GM21786 (cell line): Measurements from ENCODE around the gene ANKIB1.
"Not testable (repeated sequence)": the region's sequence is repeated elsewhere in the genome, so short reads cannot be mapped to it uniquely, and the experiment has no call there.

ENCODE experiments used
- ATAC-seq: cut with Tn5 transposase; IDR thresholded peaks from one replicate; pipeline ENCODE4 v1.9.1; 2021; ENCODE audit not compliant: unreplicated experiment

Gene ANKIB1

DNA sequence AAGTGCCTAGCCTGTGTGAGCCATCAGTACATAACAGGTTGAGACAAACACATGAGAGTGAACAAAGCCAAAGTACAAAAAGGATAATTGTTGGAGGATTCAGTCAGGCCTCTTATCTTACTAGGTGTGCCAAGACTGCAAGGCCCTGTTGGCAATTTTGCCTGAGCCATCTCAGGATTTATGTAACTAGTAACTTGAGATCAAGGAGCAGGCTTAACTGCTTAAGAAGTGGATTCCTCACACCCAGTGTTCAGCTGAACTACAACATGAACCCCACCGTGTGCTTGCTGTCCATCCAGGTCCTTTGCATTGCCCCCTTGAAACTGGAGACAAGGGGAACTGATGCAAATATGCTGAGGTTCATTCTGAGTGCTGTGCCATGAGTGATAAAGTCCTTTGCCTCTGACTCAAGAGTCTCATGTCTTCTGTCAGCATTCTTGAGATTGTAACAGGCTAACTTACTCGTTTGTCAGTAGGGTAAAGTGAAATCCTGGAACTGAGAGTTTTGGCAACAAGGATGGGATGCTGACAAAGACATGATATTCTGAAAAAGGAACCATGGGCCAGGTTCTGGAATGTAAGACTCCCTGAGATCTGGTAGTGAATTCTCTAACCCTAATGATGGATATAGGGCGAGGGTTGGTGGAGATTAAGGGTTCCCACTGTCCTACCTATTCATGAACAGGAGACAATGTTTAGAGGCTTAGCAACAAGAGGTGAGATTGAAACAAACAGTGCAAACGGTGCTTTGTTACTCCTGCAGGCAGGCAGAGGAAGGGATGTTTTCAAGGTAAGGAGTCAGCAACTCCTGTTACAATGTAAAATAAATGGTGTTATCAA, 157.4 kb downstream of the ANKIB1 start:
- no peak for ATAC-seq

DNA sequence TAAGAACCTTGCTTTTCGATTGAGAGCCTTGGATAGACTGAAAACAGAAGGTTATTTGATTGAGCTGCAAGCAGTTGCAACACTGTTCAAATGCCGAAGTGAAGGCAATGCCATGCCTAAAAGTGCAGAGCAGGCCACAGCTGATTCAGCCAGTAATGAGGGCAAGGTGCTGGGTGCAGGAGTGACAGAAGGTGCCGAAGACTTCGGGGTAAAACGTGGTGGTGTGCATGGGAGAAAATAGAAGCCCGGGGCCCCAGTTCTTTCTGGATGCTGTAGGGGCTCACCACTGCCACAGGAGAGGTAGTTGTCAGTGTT, 157.9 kb downstream of the ANKIB1 start:
- ATAC-seq = no peak

DNA sequence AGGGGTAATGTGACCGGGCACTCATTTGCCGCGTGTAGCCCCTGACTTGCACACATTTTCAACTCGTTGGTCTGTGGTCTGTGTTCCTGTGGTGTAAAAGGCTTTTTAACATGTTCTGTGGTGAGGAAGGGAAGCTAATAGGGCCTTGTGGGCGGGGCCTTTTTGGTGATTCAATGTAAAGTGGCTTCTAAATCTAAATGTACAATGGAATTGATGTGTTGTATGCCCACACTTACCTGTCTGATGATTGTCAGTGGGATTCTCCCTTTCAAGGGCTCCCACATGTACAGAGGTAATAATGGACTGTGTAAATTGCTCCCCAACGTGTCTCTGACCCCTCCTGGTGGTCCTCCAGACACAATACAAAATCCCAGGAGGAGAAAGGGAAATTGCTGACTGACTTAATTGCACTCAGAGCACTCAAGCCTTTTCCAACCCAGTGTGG, 158.4 kb downstream of the ANKIB1 start:
- ATAC-seq = no peak

DNA sequence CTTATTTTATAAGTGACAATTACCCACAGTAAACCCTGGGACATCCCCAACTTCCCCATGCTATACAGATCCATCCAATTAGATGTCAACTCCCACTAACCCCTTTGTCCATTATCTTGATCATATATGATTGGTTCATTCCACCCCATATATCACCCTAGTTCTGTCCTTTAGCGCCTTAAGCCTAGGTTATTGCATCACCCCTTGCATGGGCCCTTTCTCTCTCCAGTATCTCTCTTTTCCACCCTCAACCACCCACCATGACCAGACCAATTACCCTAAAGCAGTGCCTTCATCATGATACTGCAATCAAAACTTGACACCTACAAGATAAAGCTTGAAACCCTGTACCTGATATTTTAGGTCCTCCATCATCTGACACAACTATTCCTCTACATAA, 163.6 kb downstream of the ANKIB1 start:
- no peak for ATAC-seq

DNA sequence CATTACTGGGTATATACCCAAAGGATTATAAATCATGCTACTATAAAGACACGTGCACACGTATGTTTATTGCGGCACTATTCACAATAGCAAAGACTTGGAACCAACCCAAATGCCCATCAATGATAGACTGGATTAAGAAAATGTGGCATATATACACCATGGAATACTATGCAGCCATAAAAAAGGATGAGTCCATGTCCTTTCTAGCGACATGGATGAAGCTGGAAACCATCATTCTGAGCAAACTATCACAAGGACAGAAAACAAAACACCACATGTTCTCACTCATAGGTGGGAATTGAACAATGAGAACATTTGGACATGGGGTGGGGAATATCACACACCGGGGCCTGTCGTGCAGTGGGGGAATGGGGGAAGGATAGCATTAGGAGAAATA, 164.4 kb downstream of the ANKIB1 start:
- not testable (repeated sequence) for ATAC-seq

DNA sequence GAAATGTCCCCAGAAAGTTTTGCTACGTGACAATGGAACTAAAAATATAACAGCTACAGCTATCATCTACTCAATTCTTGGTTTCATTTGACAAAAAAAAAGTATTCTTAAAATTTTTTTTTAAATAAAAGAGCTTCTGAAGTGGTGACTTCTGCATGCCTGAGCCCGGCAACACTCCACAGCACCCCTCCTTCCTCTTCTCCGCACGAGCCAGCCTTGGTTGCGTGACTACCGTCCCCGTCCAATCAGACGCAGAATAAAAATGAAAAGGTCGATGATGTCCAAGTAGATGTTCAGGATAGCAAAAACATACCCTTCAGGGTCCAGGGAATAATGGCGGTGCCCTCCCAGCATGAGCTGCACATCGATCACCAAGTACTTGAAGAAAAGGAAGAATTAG, 167.0 kb downstream of the ANKIB1 start:
- no peak for ATAC-seq

DNA sequence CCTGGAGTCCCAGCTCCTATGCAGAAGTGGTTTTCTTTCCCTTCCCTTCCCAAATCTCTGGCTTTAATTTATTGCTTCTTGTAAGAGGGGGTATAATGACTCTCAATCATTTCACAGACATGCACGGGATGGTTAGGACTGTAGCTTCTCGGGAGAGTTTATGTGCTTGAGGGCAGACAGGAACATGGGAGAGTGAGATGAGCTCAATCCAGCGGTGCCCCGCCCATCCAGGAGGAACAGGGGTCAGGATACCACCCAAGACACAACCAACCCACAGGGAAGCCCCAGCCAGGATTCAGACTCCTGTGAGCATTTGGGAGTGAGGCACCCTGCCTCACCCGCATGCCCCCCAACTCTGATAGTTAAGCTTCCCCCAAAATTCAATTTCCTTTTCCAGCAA, 167.8 kb downstream of the ANKIB1 start:
- ATAC-seq = no peak

DNA sequence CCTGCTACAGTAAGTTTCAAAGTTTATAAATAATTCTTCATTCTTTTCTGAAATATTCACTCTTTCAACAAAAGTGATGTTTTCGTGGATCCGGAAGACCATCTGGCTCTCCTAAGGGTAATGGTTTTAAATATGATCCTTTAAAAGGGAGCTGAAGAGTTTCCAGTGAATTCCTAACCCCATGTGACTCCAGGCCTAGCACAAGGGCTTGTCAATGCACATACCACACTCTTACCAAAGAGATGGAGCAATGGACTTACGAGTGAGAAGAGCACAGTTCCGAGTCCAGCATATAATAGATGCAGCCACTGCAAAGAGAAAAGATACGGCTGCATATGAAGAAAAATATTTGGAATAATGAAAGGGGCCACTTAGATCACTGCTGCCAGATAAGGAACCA, 169.5 kb downstream of the ANKIB1 start:
- no peak for ATAC-seq

DNA sequence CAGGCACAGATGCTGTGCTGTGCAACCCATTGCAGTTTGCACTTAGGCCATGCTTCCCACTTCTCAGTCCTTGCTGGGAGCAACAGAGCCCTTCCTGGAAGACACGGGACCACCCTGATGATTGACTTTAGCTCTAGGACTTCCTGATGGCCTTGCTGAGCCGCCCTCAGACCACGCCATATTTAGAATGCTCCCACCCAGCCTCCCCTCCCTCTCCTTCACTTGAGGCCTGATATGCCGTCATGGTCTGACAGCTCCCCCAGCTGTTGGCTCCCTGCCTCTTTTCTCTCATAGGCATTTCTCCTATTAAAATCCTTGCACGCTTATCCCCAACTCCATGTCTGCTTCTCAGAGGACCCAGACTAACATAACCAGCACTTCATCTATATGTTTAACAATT, 172.1 kb downstream of the ANKIB1 start:
- no peak for ATAC-seq

DNA sequence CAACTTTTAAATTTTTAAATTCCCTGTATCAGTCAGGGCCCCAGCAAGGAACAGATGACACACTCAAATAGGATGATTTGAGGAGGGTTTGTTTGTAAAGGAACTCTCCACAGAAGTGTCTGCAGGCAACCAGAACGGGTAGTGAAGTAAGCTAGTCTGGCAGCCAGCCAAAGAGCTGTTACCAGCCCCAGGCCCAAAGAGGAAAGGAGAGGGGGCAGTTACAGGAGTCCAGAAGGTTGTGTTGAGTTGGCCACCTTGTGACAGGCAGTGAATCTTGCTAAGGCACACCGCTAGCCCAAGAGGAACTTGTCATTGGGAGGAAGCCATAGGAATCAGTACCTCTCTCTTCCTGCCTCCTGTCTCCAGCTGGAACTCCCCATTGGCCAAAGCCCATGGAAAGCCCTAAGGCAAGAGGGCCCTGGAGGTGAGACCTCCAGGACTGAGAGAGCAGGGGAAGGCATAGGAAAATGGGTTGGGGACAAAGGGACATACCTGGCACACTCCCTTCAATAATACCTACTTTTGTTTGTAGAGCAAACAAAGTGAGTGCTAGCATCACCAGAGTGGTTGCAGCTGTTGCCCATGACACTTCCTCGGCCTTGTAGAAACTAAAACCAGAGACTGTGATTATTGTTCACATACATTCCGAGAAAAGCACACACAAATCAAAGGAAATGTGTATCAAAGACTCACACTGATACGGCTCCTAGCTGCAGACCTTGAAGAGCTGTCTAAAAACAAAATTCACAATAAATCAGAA, 176.1 kb downstream of the ANKIB1 start:
- no peak for ATAC-seq

DNA sequence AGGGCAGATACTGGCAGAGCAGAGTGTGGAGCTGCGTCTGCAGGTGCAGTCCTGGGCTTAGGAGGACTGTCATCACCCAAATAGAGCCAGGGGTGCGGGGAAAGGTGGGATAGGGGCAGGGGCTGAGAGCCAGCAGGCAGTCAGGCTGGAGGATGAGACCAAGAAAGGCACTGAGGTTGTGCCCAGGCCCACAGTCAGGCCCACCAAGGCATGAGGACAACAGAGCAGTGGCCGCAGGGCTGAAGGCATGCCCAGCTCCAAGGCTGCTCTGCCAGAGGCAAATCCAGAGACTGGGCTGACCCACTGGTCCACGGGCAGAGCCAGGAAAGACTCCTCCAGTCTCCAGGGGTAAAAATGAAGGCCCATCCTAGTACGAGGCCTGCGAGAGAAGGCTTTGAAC, 177.2 kb downstream of the ANKIB1 start:
- no peak for ATAC-seq

DNA sequence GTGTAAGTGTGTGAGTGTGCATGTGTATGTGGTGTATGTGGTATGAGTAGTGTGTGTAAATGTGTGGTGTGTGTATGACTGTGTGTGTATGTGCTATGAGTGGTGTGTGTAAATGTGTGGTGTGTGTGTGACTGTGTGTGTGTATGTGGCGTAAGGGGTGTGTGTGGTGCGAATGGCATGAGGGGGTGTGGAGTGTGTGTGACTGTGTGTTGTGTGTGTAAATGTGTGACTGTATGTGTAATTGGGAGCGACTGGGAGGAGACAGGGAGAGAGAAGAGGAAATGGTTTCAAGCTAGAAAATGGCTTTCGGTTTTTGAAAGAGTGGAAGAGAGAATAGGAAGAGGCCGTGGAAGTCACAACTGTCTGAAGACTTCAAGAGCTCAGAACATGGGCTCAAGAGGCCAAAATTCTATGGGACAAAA, 177.9 kb downstream of the ANKIB1 start:
- no peak for ATAC-seq

DNA sequence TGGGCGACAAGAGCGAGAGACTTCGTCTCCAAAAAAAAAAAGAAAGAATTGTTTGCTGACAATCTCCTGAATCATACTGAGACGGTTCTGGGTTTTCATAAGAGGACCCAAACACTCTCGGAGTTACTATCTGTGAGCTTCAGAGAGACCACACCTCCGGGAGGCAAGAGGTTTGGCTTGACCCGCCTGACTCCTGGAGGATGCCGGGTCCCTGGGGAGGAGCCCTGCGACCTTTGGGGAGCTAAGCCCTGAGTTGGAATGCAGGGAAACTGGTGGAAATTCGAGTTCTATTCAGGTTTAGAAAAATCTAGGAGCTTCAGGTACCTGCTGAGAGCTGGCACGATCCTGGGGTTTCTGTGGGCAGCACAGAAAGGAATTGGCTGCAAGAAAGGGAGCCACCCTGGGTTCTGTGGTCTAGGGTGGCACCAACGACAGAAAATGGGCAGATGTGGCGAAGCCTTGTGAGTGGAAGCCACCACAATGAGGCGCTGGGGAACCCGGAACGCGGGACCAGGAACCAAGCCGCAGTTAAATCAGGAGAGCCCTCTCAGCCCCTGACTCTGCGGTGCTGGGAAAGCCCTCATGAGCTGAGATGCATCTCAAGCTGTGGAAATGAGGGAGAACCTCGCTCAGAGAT, 179.7 kb downstream of the ANKIB1 start:
- no peak for ATAC-seq

DNA sequence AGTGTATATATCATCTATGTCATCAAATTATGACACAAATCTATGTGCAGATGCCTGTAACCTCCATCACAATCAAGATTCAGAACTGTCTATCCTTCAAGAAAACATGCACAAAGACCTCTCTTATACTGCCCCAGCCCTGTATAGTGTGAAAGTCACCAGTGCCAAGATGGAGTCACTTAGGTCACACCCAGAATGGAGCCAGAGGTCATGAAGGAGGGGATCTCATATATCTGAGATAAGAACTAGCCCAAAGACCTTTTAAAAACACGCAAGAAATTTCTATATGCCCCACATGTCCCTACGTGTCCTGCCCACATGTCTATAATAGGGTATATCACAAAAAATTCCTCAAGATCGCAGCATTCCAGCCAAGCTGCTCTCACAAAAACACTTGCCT, 181.4 kb downstream of the ANKIB1 start:
- no peak for ATAC-seq

DNA sequence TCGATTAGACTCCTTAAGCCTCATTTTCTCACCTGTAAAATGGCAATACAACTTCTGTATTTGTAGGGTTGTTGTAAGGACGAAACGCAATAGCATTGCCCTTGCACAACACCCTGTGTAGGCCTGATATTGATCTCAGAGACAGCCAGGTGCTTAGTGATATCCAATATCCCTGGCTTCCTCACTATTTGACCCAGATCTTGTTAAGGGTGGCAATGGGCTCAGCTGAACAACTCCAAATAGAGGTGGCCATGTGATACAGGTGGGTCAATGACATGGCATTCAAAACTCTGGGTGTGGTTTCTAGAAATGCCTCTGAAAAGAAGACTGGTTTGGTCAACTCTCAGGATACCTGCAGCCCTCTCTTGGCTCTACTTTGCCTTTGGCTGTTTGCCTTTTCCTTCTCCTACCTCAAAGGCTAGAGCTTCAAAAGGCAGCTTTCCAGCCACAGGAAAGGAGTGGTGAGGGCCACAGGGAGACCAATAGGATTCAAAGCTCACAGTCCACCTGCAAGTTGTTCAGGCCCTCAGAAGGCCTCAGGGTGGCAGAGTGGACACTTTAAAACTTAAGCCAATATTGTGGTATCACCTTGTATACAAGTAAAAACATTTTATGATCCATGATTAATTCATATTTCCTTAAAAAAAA, 186.6 kb downstream of the ANKIB1 start:
- no peak for ATAC-seq

DNA sequence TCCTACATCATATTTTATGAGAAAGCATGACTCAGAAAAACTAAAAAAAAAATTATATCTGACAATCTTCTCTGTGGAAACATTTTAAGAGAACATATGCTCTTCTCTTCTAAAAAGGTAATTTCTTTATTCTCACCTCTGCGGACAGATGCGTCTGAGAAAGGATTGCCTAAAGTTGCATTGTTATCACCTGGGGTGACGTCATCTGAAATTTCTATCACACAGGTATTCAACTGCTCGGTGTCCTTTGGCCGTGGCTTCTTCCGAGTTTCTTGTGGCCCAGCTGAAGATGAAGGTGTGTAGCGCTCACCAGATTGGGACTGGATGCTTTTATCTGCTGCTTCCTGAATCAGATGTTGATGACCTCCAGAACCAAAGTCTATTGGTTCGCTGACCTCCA, 187.2 kb downstream of the ANKIB1 start:
- ATAC-seq = no peak

DNA sequence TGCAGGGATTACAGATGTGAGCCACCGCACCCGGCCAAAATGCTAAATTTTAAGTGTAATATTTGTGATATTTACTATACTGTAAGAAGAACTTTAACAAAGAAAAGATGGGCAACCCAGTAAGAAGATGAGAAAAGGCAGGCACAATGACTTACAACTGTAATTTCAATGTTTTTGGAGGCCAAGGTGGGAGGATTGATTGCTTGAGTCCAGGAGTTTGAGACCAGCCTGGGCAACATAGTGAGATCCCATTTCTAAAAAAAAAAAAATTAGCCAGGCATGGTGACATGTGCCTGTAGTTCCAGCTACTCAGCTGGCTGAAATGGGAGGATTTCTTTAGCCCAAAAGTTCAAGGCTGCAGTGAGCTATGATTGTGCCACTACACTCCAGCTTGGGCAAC, 189.8 kb downstream of the ANKIB1 start:
- ATAC-seq = no peak

DNA sequence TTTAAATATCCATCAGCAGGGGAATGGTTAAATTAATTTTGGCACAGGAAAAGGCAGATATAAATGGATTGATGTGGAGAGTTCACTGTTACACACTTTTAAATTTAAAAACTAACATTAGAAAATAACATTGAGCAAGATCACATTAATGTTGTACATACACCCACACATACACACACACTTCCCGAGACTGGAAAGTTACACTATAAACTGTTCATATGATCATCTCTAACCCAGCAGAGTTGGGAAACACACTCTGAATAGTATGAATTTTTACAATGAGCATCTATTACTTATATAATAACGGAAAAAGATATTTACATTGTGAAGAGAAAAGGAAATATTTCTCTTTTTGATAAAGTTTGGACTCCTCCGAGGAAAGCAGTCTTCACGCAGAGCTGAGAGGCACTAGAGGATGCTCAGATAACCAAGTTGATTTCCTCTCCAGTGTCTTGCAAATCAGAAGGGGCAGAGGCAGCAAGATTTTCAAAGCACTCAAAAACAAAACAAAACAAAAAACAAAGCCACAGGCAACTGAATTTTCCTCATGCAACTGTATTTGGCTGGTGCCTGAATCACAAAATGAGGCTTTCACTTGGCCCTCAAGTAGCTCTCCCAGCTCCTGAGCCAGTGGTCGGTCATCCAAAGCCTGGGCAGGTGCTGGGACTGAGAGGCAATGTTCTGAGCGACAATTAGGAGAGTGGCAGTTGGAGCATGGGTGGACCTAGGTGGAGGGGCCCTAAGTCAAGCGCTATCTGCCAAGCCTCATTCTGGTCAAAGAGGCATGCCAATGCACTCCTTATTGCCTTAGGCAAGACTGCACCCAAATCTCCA, 191.1 kb downstream of the ANKIB1 start:
- no peak for ATAC-seq

DNA sequence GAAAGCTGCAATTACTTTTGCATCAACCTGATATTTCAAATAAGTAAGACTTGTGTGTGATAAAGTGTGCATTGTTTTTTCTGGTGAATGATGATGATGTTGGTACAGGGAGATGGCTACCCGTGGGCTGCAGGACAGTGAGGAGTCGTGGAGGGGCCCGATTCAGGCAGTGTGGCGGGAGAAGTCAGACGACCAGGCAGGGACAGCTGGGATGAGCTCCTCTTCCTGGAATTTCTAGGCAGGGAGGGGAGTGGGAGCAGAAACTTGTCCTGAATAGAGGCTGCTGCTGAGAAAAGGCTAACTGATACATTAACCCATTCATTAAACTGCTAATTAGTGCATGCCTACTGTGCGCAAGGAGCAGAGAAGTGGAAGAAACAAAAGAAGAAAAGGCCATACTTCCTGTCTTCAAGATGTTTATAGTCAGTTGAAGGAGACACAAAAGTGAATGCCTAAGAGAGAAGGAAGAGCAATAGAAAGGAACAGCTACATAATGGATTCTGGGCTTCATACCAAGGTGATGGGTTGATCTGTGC, 192.2 kb downstream of the ANKIB1 start:
- ATAC-seq = no peak

DNA sequence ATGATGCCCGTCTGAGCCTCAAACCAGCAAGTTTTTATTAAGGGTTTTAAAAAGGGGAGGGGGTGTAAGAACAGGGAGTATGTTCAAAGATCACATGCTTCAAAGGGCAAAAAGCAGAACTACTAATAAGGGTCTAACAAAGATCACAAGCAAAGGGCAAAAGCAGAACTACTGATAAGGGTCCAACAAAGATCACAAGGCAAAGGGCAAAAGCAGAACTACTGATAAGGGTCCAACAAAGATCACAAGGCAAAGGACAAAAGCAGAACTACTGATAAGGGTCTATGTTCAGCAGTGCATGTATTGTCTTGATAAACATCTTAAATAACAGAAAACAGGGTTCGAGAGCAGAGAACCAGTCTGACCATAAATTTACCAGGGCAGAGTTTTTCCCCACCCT, 196.9 kb downstream of the ANKIB1 start:
- ATAC-seq = not testable (repeated sequence)
